Ascending aorta (tissue), 2 donors: ENCODE data around the gene EIPR1. TPM values are rescaled to one million over a fixed set of nuclear protein-coding genes. Genes with fewer than 3 reads are reported as not detected.

Experiments
- DNase-seq, 2 donors: peaks; one replicate each; pipeline ENCODE4 v3.0.0-alpha.2; 2019; ENCODE audit warnings: low spot score in 2 of 2
- H3K27ac ChIP-seq, 2 donors: fragments of 200-600 bp; sonication (generic); one replicate each; pipeline ENCODE4 v1.5.1; 2016 to 2017; ENCODE audit warnings: mild to moderate bottlenecking in 1 of 2
- H3K27me3 ChIP-seq: fragments of 200-600 bp; sonication (generic); one replicate; pipeline ENCODE4 v1.5.1; 2017
- H3K36me3 ChIP-seq, 2 donors: fragments of 200-600 bp; sonication (generic); one replicate each; pipeline ENCODE4 v1.5.1; 2016
- H3K4me1 ChIP-seq, 2 donors: fragments of 200-600 bp; sonication (generic); one replicate each; pipeline ENCODE4 v1.5.1; 2016 to 2017; ENCODE audit warnings: mild to moderate bottlenecking in 1 of 2
- H3K4me3 ChIP-seq, 2 donors: fragments of 200-600 bp; sonication (generic); one replicate each; pipeline ENCODE4 v1.5.1; 2016 to 2017; ENCODE audit warnings: mild to moderate bottlenecking in 1 of 2
- H3K9me3 ChIP-seq, 2 donors: fragments of 200-600 bp; sonication (generic); one replicate each; pipeline ENCODE4 v1.5.1; 2016
- CTCF ChIP-seq, 3 experiments: fragments of 200-600 bp in 2 of 3; fragments of 450-650 bp in 1 of 3; sonication (generic) in 2 of 3; IDR thresholded peaks; one replicate each; pipeline ENCODE4 v1.5.1; 2016 to 2019; ENCODE audit warnings: antibody characterized with exemption in 3 of 3, mild to moderate bottlenecking in 1 of 3, moderate library complexity in 1 of 3
- intact Hi-C: fragments of 100-400 bp; cut with DNase I; formaldehyde crosslinking; loops from one replicate; pipeline ENCODE4 v1.15.1; 2023
- total RNA-seq: library from RNA; depleted of rRNA; stranded (reverse); fragments of >200 nt; gene quantifications from one replicate; pipeline ENCODE4 v1.1.0, GENCODE V29; 2016

Gene EIPR1
- total RNA-seq, 1 donor from 2014 or later: 14.5 TPM

- H3K9me3 ChIP-seq: no peaks in the 10 kb centered on the region
- H3K27me3 ChIP-seq: no peaks in the 10 kb centered on the region
- H3K36me3 ChIP-seq: no peaks in the 10 kb centered on the region
- no peak overlapping the region for H3K4me3 ChIP-seq
- no peak for DNase-seq
- H3K27ac ChIP-seq: no peak overlapping the region
- no peak for TF ChIP-seq CTCF (IDR thresholded peaks at IDR 0.05)
- no peaks in the 10 kb centered on the region for H3K4me1 ChIP-seq
- intact Hi-C loops: no loop called here
Observed at GRCh38 chr2:3267869-3268704, 109.5 kb downstream of the EIPR1 start.

GRCh38 chr2:3266925-3267867, 110.4 kb downstream of the EIPR1 start:
- H3K9me3 ChIP-seq: no peaks in the 10 kb centered on the region
- intact Hi-C loops: no loop called here
- no peak for DNase-seq
- no peaks in the 10 kb centered on the region for H3K4me1 ChIP-seq
- H3K36me3 ChIP-seq: peaks cover 0 to under 1% of the 10 kb centered on the region in 2 donors
- TF ChIP-seq CTCF (IDR thresholded peaks at IDR 0.05): no peak
- no peak overlapping the region for H3K27ac ChIP-seq
- H3K27me3 ChIP-seq: no peaks in the 10 kb centered on the region
- no peak overlapping the region for H3K4me3 ChIP-seq

GRCh38 chr2:3265981-3266924, 111.4 kb downstream of the EIPR1 start:
- Histone ChIP-seq H3K27ac (no peak overlapping the region), H3K36me3 (peaks cover 0 to 4% of the 10 kb centered on the region in 2 donors), H3K9me3 (no peaks in the 10 kb centered on the region), H3K27me3 (no peaks in the 10 kb centered on the region), H3K4me3 (no peak overlapping the region), H3K4me1 (no peaks in the 10 kb centered on the region)
- DNase-seq: no peak
- intact Hi-C loops: no loop called here
- no peak for TF ChIP-seq CTCF (IDR thresholded peaks at IDR 0.05)

- TF ChIP-seq CTCF (IDR thresholded peaks at IDR 0.05): no peak
- Histone ChIP-seq H3K4me1 (no peaks in the 10 kb centered on the region), H3K27me3 (no peaks in the 10 kb centered on the region), H3K9me3 (no peaks in the 10 kb centered on the region), H3K36me3 (peaks cover 0 to 4% of the 10 kb centered on the region in 2 donors), H3K4me3 (no peak overlapping the region), H3K27ac (no peak overlapping the region)
- DNase-seq: no peak
- intact Hi-C loops: no loop called here
Observed at GRCh38 chr2:3265471-3265870, 112.1 kb downstream of the EIPR1 start.
